ENCODE data around the gene HTATSF1. TPM values are rescaled to one million over a fixed set of nuclear protein-coding genes. Genes with fewer than 3 reads are reported as not detected.

The HTATSF1 gene
- total and polyA plus RNA-seq, 10 of the 15 experiments (the other 5 are each of a cell fraction or from before 2014, with no cell fraction given): 1.9 to 59.8 (median 28.3) TPM

DNA sequence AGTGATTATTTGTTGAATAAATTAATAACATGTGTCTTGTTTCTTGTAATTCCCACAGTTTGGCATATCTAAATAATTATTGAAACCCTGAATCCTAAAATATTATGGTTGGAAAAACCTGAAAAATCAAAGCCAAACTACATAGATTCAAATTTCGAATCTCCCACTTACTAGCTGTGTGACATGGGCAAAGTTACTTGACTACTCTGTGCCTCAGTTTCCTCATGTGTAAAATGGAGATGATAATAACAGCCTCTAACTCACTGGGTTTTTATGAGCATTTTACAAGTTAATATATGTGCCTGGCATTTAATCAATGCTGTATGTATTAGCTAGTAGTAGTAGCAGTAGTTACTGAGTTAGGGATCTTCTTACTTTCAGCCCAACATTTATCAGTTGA lies 44.3 kb upstream of the HTATSF1 start:
- H3K9me3 ChIP-seq (replicated peaks; ENCODE audit: control insufficient read depth, insufficient read depth, low read length): no peaks in the 10 kb centered on the region
- intact Hi-C loops (cut with micrococcal nuclease; ENCODE audit: unreplicated experiment) (no loop called here), in situ Hi-C loops (cut with MboI) (no loop called here)
- DNase-seq (ENCODE audit: low read depth, low spot score): no peak
- ATAC-seq: no peak
- no peaks in the 10 kb centered on the region for H4K20me1 ChIP-seq (ENCODE audit: control insufficient read depth, insufficient read depth)
- H3K4me1 ChIP-seq (ENCODE audit: control insufficient read depth, insufficient read depth, low read length): no peaks in the 10 kb centered on the region
- no peaks in the 10 kb centered on the region for H3K36me3 ChIP-seq (ENCODE audit: control insufficient read depth in 2 of 2, insufficient read depth in 2 of 2, low read length in 1 of 2)
- ChIA-PET SMC1A (ENCODE audit: uncharacterized antibody, unreplicated experiment) (no interaction called here), CTCF (no interaction called here), POLR2A (no interaction called here), RAD21 (ENCODE audit: unreplicated experiment) (no interaction called here)
- TF ChIP-seq BACH1 (IDR thresholded peaks at IDR 0.05; ENCODE audit: borderline replicate concordance): no peak
- no peak for TF ChIP-seq SP1 (IDR thresholded peaks at IDR 0.05; ENCODE audit: low read depth, low read length)
- no peak for TF ChIP-seq MEF2B (IDR thresholded peaks at IDR 0.05; ENCODE audit: partially characterized antibody, poor library complexity, severe bottlenecking)
- TF ChIP-seq CBX5 (IDR thresholded peaks at IDR 0.05; ENCODE audit: low read depth): no peak
- TF ChIP-seq TAF1 (IDR thresholded peaks at IDR 0.05; ENCODE audit: borderline replicate concordance, low read depth, low read length): no peak
- no peak for TF ChIP-seq HCFC1 (IDR thresholded peaks at IDR 0.05; ENCODE audit: low read length)
- no peak for TF ChIP-seq MYB (IDR thresholded peaks at IDR 0.05; ENCODE audit: borderline replicate concordance, low read depth, low read length)
- no peak for TF ChIP-seq GATAD2B (conservative IDR thresholded peaks at IDR 0.05; ENCODE audit: low read depth)
- no peak for TF ChIP-seq ZNF274 (IDR thresholded peaks at IDR 0.05; ENCODE audit: insufficient read depth, insufficient read length)
- TF ChIP-seq NR2F1 (conservative IDR thresholded peaks at IDR 0.05): no peak
- TF ChIP-seq, protein P1, sequence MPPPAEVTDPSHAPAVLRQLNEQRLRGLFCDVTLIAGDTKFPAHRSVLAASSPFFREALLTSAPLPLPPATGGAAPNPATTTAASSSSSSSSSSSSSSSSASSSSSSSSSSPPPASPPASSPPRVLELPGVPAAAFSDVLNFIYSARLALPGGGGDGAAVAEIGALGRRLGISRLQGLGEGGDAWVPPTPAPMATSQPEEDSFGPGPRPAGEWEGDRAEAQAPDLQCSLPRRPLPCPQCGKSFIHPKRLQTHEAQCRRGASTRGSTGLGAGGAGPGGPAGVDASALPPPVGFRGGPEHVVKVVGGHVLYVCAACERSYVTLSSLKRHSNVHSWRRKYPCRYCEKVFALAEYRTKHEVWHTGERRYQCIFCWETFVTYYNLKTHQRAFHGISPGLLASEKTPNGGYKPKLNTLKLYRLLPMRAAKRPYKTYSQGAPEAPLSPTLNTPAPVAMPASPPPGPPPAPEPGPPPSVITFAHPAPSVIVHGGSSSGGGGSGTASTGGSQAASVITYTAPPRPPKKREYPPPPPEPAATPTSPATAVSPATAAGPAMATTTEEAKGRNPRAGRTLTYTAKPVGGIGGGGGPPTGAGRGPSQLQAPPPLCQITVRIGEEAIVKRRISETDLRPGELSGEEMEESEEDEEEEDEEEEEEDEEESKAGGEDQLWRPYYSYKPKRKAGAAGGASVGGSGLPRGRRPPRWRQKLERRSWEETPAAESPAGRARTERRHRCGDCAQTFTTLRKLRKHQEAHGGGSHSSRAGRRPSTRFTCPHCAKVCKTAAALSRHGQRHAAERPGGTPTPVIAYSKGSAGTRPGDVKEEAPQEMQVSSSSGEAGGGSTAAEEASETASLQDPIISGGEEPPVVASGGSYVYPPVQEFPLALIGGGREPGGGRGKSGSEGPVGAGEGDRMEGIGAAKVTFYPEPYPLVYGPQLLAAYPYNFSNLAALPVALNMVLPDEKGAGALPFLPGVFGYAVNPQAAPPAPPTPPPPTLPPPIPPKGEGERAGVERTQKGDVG (CRISPR knock-in tag; IDR thresholded peaks at IDR 0.05): no peak
- no peak for TF ChIP-seq POLR2AphosphoS2 (IDR thresholded peaks at IDR 0.05; ENCODE audit: low read depth, low read length)
- H3K27ac ChIP-seq (ENCODE audit: control insufficient read depth, insufficient read depth): no peak overlapping the region
- H3K4me3 ChIP-seq: no peak overlapping the region
- 6% methylated on average over 1 of the region's 1 CpG for WGBS (ENCODE audit: insufficient coverage, insufficient replicate concordance, low lambda C conversion rate, missing lambda C conversion rate)
- BruUV-seq (replicated peaks): no TSS peak
- H3K79me2 ChIP-seq (ENCODE audit: control insufficient read depth, insufficient read depth, low read length): no peaks in the 10 kb centered on the region
- H3K4me2 ChIP-seq (ENCODE audit: control insufficient read depth, insufficient read depth): no peak overlapping the region
- no peaks in the 10 kb centered on the region; a peak in 1 of 4 replicates for H3K27me3 ChIP-seq (replicated peaks in 1 of 2; ENCODE audit: control insufficient read depth in 2 of 2, insufficient read depth in 2 of 2, low read length in 1 of 2)
- H2AFZ ChIP-seq (ENCODE audit: control insufficient read depth, low read depth, low read length): no peak overlapping the region
- FAIRE-seq: no peak
- H3K9ac ChIP-seq (ENCODE audit: control insufficient read depth, insufficient read depth, low read length): no peak overlapping the region

Data from GM12878 (cell line).